ENCODE measurements around the gene PPL.

PPL gene

DNA sequence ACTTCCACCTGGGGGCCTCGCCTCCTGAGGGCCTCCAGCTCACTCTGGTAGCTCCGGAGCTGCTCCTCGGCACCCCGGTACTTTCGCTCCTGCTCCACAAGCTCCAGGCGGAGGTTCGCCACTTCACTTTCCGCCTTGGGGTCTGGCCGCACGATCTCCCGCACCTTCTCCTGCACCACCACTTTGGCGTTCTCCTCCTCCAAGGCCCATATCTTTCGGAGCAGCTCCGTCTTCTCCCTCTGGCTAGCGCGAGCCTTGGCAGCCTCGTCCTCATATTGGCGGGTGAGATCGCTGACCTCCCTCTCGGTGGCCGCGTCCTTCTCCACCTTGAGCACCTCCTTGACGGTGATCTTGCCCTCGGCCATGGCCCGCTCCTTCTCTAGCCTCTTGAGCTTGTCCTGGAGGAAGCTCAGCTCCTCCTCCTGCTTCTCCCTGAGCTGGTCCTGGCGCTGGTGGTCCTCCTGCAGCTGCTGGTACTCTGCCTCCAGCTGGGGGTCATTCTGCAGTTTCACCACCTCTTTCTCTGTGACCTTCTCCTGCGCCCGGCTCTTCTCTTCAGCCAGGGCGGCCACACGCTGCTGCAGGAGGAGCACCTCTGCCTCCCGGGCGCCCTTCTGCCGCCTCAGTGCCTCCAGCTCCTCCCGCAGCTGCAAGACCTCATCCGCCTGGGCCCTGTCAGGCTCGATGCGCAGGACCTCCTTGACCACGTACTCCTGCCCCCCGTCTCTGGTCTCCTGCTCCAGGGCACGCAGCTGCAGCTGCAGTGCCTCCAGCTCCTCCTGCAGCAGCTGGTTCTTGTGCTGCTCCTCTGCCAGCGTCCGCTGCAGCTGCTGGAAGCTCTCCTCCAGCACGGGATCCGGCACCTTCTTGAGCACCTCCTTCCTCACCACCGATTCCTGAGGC, 51.7 kb downstream of the PPL start:
- no peak for DNase-seq

DNA sequence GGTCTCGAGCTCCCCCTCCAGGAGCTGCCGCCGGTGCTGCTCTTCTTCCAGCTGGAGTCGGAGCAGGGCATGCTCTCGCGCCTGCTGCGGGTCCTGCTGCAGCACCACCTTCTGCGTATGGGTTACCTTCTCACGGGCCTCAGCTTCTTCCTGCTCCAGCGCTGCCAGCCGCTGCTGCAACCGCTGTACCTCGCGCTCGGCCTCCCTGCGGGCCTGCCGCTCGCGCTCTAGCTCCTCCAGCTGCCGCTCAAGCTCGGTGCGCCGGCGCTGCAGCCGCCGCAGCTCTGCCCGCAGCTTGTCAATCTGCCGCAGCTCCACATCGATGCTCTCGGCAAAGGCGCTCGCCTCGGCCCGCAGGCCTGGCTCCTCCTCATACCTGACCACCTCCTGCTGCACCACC, 52.7 kb downstream of the PPL start:
- DNase-seq: no peak

DNA sequence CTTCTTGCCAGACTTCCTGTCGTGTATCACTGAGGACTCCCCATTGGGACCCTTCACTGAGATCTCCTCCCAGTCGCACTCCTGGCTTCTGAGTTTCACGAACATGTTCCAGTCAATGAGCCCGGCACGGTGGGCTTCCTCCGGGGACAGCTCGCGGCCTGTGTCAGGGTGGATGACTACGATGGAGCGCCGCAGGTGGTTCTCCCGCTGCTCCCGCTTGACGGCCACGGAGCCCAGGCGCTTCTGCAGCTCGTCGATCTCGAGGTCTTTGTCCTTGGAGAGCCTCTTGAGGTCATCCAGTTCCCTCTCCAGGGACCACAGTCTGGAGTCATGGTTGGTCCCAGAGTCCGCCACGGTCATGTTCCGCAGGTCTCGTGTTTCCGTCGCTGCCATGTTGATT, 53.4 kb downstream of the PPL start:
- DNase-seq: no peak

DNA sequence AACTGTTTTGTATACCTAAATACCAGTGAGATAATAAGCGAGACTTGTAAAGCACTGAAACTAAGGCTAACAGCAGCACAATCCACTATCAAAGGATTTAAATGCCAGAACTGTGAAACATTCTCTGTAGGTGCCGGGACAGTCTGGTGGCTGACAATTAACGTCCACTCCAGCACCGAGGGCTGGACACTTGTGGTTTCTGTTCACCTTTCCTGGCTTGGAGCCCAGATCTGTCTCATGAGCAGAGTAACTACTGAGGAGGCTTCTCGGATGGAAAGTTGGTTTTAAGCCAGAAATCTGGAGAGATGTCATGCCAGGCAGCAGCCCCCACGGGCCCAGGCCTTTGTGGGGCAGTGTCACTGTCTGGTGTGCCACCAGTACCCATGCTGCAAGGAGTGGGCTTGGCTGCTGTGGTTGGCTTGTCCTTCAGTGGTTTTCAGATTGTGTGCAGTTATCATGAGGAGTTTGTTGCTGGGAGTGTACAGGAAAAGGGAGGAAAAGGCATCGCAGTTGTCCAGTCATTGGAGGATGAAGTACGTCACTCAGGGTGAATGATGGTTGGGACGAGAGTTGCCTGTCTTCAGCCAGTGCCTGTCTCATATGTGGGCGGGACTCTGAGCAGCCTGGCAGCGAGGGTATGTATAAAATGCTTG, 54.2 kb downstream of the PPL start:
- peak; percentile 29 for DNase-seq

DNA sequence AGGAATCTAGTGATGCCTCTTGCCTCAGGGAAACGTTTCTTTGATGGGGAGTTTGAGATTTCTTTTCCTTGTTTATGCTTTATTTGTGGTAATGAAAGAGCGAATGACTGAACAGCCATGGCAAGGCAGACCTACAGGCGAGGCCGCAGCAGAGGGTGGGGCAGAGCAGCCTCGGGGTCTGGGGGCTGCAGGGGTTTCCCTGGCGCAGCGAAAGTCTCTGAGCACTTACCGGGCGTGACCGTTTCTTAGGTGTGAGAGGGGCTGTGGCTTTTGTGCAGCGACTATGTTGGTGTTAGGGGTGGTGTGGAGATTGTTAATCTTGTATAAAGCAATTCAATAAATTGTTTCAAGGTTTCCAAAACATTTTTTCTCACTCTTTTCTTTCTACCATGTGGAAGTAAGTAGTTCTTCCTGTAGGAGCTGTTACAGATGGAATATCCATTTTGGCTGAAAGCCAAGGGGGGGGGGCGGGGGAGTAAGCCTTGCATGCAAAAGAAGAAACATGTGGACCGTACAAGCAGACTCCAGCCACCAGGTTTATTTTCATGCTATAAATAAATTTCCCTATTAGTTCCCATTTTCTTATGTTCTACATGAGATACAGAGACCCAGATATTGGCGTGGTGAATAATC, 54.8 kb downstream of the PPL start:
- DNase-seq: no peak

DNA sequence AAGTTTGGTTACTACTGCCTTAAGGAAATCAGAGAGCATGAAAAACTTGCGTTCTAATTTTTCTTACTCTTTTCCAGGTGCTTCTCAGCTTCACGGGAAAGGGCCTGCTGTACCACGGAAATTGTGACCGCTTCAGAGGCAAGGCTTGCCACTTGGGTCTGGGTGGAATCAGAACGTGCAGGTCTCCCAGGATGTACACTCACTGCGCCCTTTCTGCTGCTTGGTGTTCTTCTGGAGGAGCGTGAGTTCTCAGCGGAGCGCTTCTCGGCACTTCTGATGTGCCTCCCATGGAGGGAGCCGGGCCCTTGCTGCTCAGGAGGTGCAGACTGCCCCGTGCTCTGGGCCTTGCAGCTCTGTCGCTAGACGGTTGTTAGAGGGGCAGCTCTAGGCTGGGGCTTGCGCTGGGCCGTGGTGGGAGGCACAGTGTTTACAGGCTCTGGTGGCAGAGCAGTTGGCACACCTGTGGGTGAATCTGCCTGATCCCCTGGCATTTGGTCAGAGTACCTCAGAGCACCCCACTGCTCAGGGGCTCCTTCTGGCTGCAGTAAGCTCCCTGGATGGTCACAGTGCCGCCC, 56.9 kb downstream of the PPL start:
- no peak for DNase-seq

DNA sequence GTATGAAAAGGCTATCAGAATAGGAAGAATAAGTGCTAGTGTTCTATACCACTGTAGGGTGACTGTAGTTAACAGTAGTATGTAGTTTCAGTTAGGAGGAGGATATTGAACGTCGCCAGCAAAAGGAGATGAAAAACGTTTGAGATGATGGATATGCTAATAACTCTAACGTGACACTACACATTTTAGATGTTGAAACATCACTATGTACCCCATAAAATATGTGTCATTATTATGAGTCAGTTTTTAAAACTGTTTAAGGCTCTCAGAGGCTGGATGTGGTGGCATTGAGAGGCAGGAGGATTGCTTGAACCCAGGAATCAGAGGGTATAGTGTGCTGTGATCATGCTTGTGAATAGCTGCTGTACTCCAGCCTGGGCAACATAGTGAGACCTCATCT, 57.9 kb downstream of the PPL start:
- DNase-seq: no peak

DNA sequence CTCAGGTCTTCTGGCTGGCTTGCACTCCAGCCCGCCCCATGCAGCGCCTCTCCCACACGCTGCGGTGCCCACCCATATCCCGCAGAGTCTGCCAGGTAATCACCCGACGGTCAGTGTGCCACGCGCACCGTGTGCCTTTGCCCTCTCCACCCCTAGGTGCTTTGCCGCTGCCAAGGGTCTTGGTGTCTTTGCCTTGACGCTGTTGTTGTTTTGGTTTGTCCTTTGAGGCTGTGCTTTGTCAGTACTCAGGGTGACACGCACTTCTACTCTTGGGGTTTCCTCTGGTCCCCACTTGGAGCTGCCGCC, 59.6 kb downstream of the PPL start:
- no peak for DNase-seq

DNA sequence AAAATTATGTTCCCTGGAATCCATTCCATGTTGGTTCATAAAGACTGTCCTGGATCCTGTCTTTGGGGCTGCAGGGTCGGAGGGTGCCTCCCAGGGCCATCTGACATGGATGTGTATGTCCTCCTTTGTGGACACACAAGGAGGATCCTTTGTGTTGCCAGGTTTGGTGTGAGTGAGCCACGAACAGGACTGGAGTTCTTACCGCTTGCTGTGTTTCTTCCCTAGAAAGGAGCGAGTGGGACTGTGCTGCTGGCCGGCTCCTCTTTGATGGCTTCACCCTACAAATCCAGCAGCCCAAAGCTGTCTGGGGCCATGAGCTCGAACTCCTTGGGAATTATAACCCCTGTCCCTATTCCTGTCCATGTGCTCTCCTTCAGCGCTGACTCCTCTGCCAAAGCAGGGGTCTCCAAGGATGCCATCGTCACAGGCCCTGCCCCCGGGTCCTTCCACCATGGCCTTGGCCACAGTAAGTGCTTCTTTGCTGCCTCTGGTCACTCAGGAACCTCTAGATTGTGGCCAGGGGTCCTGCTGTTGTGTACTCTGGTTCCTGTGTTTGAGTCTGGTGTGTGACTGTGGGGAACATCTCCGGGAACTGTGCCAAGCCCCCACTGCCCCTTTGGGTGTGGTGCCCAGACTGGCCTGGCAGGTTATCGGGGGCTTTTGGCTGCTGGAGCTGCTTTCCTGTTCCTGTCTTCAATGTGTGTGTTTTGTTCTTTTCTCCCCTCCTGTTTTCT, 60.1 kb downstream of the PPL start:
- DNase-seq: no peak

DNA sequence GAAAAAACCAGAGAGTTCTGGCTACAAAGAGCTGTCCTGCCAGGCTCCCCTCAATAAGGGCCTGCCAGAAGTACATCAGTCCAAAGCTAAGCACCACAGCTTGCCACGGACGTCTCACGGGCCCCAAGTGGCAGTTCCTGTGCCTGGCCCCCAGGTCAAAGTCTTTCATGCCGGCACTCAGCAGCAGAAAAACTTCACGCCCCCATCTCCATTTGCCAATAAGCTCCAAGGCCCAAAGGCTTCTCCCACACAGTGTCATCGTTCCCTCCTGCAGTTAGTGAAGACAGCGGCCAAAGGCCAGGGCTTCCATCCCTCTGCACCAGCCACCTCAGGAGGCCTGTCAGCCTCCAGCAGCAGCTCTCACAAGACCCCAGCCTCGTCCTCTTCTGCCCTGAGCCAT, 62.3 kb downstream of the PPL start:
- DNase-seq: no peak

DNA sequence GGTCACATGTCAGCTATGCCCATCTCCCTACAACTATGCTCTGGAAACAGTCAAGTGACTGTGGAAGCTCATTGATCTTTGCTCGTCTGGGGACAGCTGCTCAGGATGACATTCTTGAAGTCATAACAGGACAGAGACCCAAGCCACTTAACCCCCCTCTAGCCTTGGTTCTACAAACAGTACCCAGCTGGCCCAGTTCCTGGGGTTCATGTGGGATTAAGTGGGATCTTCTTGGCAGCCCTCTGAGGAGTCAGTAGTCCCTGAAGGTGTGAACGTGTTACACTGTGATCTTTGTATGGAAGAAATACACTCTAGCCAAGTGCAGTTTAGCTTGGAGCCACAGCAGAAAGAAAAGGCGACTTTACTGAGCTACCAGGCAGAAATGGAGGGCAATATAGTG, 63.9 kb downstream of the PPL start:
- DNase-seq: no peak

DNA sequence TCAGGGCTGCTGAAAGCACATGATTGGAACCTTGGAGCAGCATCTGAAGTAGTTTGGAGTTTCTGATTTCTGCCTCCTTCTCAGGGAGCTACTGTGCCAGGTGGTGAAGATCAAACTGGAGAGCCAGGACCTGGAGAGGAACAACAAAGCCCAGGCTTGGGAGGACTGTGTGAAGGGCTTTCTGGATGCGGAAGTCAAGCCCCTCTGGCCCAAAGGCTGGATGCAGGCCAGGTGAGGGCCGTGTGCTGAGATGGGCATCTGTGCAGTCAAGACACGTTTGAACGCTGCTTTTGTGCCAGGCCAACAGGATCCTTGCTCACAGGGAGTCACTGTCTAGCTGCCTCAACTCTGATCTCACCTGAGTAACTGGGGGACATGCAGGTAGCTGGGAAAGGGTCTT, 65.9 kb downstream of the PPL start:
- DNase-seq: no peak

DNA sequence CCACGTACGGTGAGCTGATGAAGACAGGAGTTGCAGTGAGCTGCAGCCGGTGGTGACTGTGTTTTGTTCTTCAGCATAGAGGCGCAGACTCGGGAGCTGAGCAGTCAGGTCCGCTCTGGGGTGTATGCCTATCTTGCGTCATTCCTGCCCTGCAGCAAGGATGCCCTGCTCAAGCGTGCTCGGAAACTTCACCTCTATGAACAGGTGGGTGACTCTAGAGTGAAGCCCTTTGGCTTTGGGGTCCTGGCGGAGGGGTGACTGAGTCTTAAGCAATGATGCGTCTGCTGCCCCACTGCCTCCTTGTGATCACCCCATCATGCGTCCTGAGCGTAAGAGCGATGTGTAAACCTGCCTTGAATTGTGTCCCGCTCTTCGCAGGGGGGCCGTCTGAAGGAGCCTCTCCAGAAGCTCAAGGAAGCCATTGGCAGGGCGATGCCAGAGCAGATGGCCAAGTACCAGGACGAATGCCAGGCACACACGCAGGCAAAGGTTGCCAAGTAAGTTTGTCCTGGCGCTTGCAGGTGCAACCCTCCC, 66.7 kb downstream of the PPL start:
- no peak for DNase-seq

DNA sequence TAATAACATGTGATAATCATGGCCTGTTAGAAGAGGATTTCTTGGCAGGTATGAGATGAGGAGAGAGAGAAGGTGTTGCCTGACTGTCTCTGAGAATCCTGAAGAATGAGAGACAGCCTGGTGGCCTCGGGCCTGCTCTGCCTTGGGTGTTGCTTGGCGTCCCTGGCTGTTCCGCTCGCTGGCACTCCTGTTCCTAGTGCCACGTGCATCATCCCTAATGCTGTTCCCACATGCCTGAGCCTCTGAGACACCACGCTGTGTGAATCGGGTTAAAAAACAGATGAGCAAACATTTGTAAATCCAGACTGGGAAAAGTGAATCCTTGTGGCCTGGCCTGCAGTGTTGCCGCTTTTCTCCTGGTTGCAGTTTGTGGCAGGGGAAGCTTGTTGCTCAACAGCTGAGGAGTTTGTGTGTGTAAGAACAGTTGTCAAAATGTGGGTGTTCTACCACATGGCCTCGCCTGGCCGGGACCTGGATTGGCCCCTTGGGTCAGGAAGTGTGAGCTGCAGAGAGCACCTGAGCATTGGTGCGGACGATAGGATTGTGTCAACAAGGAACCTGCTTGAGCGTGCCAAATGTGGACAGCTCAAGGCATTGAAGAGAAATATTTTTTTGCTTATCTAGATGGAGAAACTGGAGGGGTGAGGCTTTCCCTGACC, 67.7 kb downstream of the PPL start:
- DNase-seq: no peak

DNA sequence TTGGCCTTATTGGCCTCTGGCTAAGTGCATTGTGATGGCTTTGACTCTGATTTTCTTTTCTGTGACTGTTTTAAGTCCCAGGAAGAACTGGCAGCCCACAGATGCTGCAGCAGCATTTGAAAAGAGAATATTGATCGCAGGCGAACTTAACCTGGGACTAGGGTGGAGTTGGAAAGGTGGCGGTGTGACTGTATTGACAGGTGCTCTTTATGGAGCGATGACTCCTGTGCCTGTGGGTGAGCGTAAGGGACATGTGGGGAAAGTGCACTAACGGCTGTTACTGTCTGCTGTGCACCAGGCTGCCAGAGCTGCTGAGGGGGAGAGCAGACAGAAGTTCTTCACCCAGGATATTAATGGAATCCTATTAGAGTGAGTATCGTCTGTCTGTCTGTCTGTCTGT, 68.4 kb downstream of the PPL start:
- no peak for DNase-seq

DNA sequence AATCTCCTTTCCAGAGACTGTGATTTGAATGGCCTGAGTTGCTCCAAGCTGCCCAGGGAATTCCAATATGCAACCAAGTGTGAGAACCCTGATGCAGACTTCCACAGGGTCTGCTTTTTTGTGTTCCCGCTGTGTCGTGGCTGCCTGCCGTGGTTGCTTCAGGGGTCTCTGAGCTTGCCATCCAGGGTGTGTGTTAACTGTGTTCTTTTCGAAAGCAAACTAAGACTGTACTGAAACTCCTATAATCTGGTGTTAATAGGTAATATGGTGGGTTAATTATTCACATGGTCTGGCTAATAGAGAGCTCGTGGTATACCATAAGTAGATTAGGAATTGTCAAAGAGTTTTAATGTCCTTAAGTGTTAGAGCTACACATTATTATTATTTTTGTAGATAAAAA, 68.9 kb downstream of the PPL start:
- DNase-seq: no peak

DNA sequence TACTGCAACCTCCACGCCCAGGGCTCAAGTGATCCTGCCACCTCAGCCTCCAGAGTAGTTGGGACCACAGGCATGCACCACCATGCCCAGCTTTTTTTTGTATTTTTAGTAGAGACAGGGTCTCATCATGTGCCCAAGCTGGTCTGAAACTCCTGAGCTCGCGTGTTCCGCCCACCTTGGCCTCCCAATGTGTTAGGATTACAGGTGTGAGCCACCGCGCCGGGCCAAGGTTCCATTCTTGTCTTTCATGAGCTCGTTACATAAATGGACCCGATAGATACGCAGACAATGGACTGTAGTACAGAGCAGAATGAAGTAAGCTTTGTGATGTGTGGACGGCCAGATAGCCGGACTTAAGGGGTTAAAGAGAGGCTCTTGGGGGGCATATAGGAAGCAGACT, 70.4 kb downstream of the PPL start:
- DNase-seq: no peak

DNA sequence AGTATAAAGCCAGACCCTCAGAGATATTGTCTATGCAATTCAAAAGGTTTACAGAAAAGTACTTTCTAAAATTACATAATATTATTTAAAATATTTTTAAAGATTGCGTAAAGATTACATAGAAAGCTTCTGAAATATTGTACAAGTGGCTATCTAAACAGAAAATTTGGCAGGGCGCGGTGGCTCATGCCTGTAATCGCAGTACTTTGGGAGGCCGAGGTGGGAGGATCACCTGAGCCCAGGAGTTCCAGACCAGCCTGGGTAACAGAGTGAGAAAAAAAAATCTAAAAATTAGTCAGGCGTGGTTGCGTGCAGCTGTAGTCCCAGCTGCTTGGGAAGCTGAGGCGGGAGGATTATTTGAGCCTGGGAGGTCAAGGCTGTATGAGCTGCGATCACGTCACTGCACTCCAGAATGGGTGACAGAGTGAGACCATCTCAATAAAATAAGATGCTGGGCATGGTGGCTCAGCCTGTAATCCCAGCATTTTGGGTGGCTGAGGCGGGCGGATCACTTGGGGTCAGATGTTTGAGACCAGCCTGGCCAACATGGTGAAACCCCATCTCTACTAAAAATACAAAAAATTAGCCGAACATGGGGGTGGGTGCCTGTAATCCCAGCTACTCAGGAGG, 71.6 kb downstream of the PPL start:
- DNase-seq: no peak

DNA sequence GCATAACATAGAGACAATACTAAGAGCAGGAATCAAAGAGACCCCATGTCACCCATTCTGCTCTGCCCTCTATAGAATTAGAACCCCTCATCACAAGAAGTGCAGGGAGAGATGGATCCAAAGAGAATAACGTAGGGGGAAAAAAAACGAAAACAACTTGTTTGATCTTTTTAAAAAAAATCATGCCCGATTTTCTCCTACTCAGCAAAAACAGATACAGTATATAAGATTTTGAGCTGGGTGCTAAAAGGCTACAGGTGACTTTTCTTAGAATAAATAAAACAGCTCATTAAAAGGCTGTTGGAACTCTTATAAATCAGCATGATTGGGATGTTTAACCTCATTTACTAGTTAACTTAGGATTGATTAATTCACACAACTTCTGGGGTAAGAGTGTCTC, 72.2 kb downstream of the PPL start:
- DNase-seq: no peak

DNA sequence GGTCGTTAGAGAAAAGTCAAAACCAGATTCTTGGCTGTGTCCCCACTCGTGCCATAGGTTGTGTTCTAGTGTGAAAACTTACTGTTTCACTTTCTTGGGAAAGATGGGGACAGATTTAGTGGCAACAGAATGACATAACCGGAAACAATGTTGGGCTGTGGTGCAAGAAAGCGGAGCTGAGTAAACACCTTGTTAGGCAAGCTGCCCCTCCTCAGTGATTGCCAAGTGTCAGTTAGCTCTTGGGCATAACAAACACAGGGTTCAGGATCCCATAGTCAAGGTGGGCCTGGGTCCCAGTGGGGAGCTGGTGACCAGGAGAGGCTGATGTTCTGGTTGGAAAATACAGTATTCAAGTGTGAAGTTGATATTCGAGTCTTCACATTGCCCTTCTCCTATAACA, 74.3 kb downstream of the PPL start:
- DNase-seq: no peak

DNA sequence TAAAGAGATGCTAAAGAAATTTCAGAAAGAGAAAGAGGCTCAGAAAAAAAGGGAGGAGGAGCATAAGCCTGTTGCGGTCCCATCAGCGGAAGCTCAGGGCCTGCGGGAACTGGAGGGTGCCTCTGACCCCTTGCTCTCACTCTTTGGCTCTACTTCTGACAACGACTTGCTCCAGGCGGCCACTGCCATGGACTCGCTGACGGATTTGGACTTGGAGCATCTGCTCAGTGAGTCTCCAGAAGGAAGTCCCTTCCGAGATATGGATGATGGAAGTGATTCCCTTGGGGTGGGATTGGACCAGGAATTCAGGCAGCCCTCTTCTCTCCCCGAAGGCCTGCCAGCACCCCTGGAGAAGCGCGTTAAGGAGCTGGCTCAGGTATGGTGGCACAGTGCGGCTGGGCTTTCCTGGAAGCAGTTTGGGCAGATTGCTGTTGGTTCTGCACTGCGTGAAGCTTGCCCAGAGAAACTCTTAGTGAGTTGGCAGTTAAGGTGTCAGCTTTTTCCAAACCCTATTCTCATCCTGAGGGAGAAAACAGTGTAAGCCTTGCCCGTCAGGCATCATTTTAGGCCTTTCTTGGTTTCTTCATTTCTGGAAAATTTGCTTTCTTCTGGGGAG, 76.1 kb downstream of the PPL start:
- no peak for DNase-seq

DNA sequence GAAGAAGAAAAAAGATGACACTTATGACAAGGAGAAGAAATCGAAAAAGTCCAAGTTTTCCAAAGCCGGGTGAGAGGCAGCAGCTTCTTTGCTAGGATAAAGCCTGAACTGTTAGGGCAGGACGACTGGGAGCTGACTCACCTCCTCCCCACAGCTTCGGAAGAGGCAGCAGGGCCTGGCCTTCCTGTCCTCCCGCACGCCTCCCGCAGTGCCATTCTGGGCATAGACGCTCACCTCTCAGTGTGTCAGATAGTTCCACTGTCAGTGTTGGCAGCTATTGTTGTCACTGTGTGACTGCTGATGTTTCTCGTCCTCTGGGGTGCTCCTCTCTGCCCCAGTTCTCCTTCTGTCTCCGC, 77.1 kb downstream of the PPL start:
- DNase-seq: no peak

Measured in COR-L47 (cell line).